Kidney capillary endothelial cell (primary cell): ENCODE results near the gene NSMCE4A.
"Not testable (repeated sequence)": the region's sequence is repeated elsewhere in the genome, so short reads cannot be mapped to it uniquely, and the experiment has no call there.

ENCODE experiments used
- DNase-seq: peaks from one replicate; pipeline ENCODE4 v3.0.0-alpha.2; 2018; ENCODE audit warnings: low spot score

Gene NSMCE4A

GRCh38 chr10:121988361-121989324 is 13.6 kb upstream of the NSMCE4A start, which contains the start of gene TACC2:
TSS of gene TACC2 (plus strand) at chr10:121989163. CDS start at chr10:122021982, 32,819 bp downstream.
- DNase-seq = no peak

GRCh38 chr10:121984463-121984862 is 9.4 kb upstream of the NSMCE4A start:
- DNase-seq = no peak

GRCh38 chr10:121983852-121984251 is 8.8 kb upstream of the NSMCE4A start:
- no peak for DNase-seq

GRCh38 chr10:121981346-121981745 is 6.3 kb upstream of the NSMCE4A start:
- no peak for DNase-seq

GRCh38 chr10:121978511-121978910 is 3.5 kb upstream of the NSMCE4A start:
- no peak for DNase-seq

- DNase-seq = no peak
Measured at GRCh38 chr10:121976607-121977006, 1.6 kb upstream of the NSMCE4A start.

GRCh38 chr10:121975295-121976086 is 474 bp upstream of the NSMCE4A start:
- no peak for DNase-seq

- no peak for DNase-seq
Measured at GRCh38 chr10:121974019-121974534, 940 bp downstream of the NSMCE4A start.

GRCh38 chr10:121969086-121969485 is 5.9 kb downstream of the NSMCE4A start:
- DNase-seq = not testable (repeated sequence)

- no peak for DNase-seq
Measured at GRCh38 chr10:121965996-121966395, 9.0 kb downstream of the NSMCE4A start.

GRCh38 chr10:121961456-121961855 is 13.6 kb downstream of the NSMCE4A start:
- no peak for DNase-seq

GRCh38 chr10:121959671-121960070 is 15.3 kb downstream of the NSMCE4A start:
- DNase-seq = no peak

GRCh38 chr10:121956111-121957061 is 18.6 kb downstream of the NSMCE4A start:
- peak; percentile 69 for DNase-seq

- DNase-seq = no peak
Measured at GRCh38 chr10:121952226-121952625, 22.8 kb downstream of the NSMCE4A start.

GRCh38 chr10:121949451-121949850 is 25.6 kb downstream of the NSMCE4A start:
- DNase-seq = no peak

GRCh38 chr10:121949049-121949448 is 26.0 kb downstream of the NSMCE4A start:
- DNase-seq = no peak

- DNase-seq = peak; percentile 81
Measured at GRCh38 chr10:121947343-121948330, 27.4 kb downstream of the NSMCE4A start.

GRCh38 chr10:121942749-121943416 is 32.1 kb downstream of the NSMCE4A start:
- DNase-seq = peak; percentile 95

- no peak for DNase-seq
Measured at GRCh38 chr10:121941532-121941931, 33.5 kb downstream of the NSMCE4A start.

- DNase-seq = no peak
Measured at GRCh38 chr10:121936295-121936694, 38.7 kb downstream of the NSMCE4A start.
